ENCODE results near the gene HLCS.

Gene HLCS

GRCh38 chr21:36973986-36974850 is 7.7 kb upstream of the HLCS start (continued):
- TF ChIP-seq, protein P1, sequence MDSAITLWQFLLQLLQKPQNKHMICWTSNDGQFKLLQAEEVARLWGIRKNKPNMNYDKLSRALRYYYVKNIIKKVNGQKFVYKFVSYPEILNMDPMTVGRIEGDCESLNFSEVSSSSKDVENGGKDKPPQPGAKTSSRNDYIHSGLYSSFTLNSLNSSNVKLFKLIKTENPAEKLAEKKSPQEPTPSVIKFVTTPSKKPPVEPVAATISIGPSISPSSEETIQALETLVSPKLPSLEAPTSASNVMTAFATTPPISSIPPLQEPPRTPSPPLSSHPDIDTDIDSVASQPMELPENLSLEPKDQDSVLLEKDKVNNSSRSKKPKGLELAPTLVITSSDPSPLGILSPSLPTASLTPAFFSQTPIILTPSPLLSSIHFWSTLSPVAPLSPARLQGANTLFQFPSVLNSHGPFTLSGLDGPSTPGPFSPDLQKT (IDR thresholded peaks at IDR 0.05; ENCODE audit: borderline replicate concordance, low read depth, low read length) = no peak
- TF ChIP-seq ZFP41 (tag by site-specific recombination; IDR thresholded peaks at IDR 0.05; ENCODE audit: borderline replicate concordance) = no peak
- TF ChIP-seq ZNF692 (tag by site-specific recombination; IDR thresholded peaks at IDR 0.05) = no peak
- no peak for TF ChIP-seq ZNF514 (tag by site-specific recombination; IDR thresholded peaks at IDR 0.05)
- TF ChIP-seq ZNF398 (tag by site-specific recombination; IDR thresholded peaks at IDR 0.05) = 0 out of 2 replicates have a peak, but pooled peaks have one; percentile 27
- TF ChIP-seq, protein P2, sequence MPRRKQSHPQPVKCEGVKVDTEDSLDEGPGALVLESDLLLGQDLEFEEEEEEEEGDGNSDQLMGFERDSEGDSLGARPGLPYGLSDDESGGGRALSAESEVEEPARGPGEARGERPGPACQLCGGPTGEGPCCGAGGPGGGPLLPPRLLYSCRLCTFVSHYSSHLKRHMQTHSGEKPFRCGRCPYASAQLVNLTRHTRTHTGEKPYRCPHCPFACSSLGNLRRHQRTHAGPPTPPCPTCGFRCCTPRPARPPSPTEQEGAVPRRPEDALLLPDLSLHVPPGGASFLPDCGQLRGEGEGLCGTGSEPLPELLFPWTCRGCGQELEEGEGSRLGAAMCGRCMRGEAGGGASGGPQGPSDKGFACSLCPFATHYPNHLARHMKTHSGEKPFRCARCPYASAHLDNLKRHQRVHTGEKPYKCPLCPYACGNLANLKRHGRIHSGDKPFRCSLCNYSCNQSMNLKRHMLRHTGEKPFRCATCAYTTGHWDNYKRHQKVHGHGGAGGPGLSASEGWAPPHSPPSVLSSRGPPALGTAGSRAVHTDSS (tag by site-specific recombination; IDR thresholded peaks at IDR 0.05) = no peak
- TF ChIP-seq ZNF658 (tag by site-specific recombination; IDR thresholded peaks at IDR 0.05) = no peak
- no peak for TF ChIP-seq SCRT1 (tag by site-specific recombination; IDR thresholded peaks at IDR 0.05; ENCODE audit: borderline replicate concordance)
- no peak for TF ChIP-seq ZNF202 (tag by site-specific recombination; IDR thresholded peaks at IDR 0.05; ENCODE audit: borderline replicate concordance)
- peak; percentile 48; the same call in 1 of the 2 replicates for TF ChIP-seq ZBTB6 (tag by site-specific recombination; IDR thresholded peaks at IDR 0.05)
- no peak for TF ChIP-seq ZNF501 (tag by site-specific recombination; IDR thresholded peaks at IDR 0.05)
- no peak for TF ChIP-seq ZNF394 (tag by site-specific recombination; IDR thresholded peaks at IDR 0.05; ENCODE audit: borderline replicate concordance)
- TF ChIP-seq ZNF16 (tag by site-specific recombination; IDR thresholded peaks at IDR 0.05; ENCODE audit: low read depth) = no peak
- TF ChIP-seq ZNF629 (tag by site-specific recombination; IDR thresholded peaks at IDR 0.05) = peak; percentile 98
- TF ChIP-seq SP2 (tag by site-specific recombination; IDR thresholded peaks at IDR 0.05) = no peak
- no peak for TF ChIP-seq ZNF112 (tag by site-specific recombination; IDR thresholded peaks at IDR 0.05)
- TF ChIP-seq ZNF23 (tag by site-specific recombination; IDR thresholded peaks at IDR 0.05; ENCODE audit: borderline replicate concordance) = no peak
- TF ChIP-seq OSR2 (tag by site-specific recombination; IDR thresholded peaks at IDR 0.05) = no peak
- TF ChIP-seq PRDM10 (tag by site-specific recombination; IDR thresholded peaks at IDR 0.05) = peak; percentile 52; the same call in 1 of the 2 replicates
- TF ChIP-seq GLIS2 (tag by site-specific recombination; IDR thresholded peaks at IDR 0.05) = 0 out of 2 replicates have a peak, but pooled peaks have one; percentile 1
- TF ChIP-seq KLF8 (tag by site-specific recombination; IDR thresholded peaks at IDR 0.05) = peak; percentile 80
- TF ChIP-seq EGR2 (tag by site-specific recombination; IDR thresholded peaks at IDR 0.05; ENCODE audit: low read depth) = no peak
- TF ChIP-seq ZNF791 (tag by site-specific recombination; IDR thresholded peaks at IDR 0.05) = no peak
- TF ChIP-seq HOXD13 (CRISPR knock-in tag; IDR thresholded peaks at IDR 0.05; ENCODE audit: borderline replicate concordance) = no peak
- TF ChIP-seq ZNF639 (tag by site-specific recombination; IDR thresholded peaks at IDR 0.05) = peak; percentile 88
- TF ChIP-seq ZBTB21 (tag by site-specific recombination; IDR thresholded peaks at IDR 0.05) = peak; percentile 95
- no peak; the same call in 1 of the 2 replicates for TF ChIP-seq ZBTB20 (tag by site-specific recombination; IDR thresholded peaks at IDR 0.05)
